GM12873 (cell line): ENCODE measurements around the gene NOL9.

Experiments
- CTCF ChIP-seq: IDR thresholded peaks from 2 replicates; pipeline ENCODE4 v1.5.1; 2012; ENCODE audit warnings: low read depth, mild to moderate bottlenecking, moderate library complexity, low read length, control low read depth; ENCODE audit not compliant: insufficient read depth; ENCODE audit errors: missing control alignments

Gene NOL9

GRCh38 chr1:6521536-6521935 lies 32.8 kb downstream of the NOL9 start:
- no peak for TF ChIP-seq CTCF

DNA sequence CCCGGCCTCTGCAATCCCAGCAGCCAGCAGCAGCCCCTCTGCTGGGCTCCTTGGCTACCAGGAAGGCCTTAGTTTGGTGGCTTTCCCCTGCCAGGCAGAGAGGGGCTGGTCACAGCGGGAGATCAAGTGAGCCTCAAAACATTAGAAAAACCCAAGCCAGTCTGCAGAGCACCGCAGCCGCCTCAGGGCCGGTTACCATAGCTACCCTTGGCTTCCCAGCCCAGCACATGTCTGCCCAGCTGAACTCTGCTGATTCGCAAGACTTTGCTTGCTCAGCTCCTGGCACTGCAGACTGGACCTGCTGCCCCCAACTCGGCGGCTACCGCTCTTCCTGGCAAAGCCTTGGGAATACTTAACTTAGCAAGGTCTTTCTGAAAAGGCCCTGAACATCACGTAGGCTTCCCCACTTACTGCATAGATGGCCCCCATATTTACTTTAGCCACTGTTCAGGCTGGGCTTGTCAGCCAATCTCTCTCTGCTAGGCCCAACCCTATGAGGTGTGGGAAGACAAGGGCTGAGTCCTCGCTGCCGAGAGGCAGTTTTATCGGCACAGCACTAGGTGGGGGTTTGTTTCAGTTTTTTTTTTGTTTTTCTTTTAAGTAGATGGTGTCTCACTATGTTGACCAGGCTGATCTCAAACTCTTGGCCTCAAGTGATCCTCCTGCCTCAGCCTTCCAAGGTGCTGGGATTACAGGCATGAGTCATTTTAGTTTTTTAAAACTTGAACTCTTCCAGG lies 34.2 kb downstream of the NOL9 start:
- no peak for TF ChIP-seq CTCF

DNA sequence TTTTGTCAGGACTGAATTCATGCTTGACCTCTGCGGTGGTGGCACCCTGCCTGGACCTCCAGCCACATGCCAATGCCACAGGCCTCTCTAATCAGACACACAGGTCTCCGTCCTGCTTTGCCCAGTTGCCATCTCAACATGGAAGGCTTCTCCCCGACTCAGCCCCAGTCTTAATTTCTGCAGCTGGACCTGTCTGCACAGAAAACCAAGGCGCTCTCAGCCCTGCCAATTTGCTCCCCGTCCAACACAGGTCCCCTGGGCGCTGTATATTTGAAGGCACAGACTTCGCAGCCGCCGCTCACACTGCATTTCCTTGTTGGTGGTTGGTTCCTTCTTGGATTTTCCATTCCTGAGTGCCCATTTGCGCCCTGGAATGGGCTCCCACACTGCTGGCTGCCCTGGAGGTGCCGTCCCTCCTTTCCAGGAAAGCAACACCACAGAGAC lies 34.8 kb downstream of the NOL9 start:
- TF ChIP-seq CTCF, result no peak

DNA sequence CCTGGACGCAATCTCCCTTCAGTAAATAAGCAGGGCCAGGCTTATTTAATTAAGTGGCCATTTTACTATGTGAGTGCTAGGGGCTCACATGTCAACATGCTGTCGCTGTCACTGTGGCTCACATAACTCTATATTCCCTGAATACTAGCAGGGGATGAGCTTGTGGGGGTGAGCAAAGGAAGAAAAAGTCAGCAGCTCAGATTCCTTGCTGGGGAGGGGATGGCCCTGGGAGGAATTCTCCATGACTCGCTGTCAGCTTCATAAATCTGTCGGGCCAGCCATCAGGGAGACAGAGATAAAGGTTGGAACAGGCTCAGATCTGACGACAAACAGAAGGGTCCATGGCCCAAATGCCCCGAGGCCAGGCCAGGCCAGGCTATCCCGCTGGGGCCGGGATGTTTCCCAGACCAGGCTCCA lies 36.9 kb downstream of the NOL9 start:
- no peak for TF ChIP-seq CTCF

DNA sequence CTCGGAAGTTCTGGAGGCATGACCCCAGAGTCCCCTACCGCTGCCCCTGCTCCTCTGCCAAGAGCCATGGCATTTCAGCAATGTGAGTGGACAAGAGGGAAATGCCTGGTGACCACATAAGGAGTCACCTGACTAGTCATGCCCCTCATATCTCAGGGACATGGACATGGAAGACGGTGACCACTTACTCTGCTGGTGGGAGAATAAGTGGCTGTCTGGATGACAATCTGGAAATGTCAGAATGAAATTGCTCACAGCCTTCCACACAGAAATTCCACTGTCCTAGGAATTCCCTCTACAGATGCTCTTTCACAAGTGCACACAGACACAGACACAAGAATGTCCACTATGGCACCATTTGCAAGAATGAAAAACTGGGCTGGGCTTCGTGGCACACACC lies 38.5 kb downstream of the NOL9 start:
- TF ChIP-seq CTCF, result no peak

- TF ChIP-seq CTCF, result no peak
Observed at GRCh38 chr1:6513320-6513801, 41.0 kb downstream of the NOL9 start.

DNA sequence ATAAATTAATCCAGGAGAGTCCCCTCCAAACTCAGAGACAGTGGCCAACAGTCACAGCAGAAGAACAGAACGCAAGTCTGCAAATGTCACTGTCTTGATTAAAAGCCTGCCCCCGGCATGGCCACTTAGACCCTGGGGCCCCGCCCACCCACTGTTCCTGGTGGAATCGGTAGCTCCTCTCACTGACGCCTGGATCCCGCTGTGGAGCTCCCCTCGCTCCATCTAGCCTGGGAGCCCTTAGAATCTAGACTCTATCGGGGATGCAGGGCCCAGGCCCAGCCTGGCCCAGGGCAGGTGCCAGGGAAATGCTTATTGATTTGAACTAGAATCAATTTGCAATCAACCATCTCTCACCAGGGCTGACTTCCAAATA lies 41.4 kb downstream of the NOL9 start:
- no peak for TF ChIP-seq CTCF
